ENCODE results near the gene CYREN.

CYREN gene

GRCh38 chr7:135205850-135206249 is 35.3 kb upstream of the CYREN start:
- H3K4me3 ChIP-seq (ENCODE audit: low read length), result no peak overlapping the region
- no peak for DNase-seq (ENCODE audit: low read depth)
- TF ChIP-seq CTCF (IDR thresholded peaks at IDR 0.05; ENCODE audit: insufficient read depth, low read depth, low read length, missing control alignments), result no peak

GRCh38 chr7:135204876-135205275 is 34.4 kb upstream of the CYREN start:
- TF ChIP-seq CTCF (IDR thresholded peaks at IDR 0.05; ENCODE audit: insufficient read depth, low read depth, low read length, missing control alignments), result no peak
- H3K4me3 ChIP-seq (ENCODE audit: low read length), result no peak overlapping the region
- peak; percentile 83 for DNase-seq (ENCODE audit: low read depth)

- H3K4me3 ChIP-seq (ENCODE audit: low read length), result no peak overlapping the region
- DNase-seq (ENCODE audit: low read depth), result no peak
- no peak for TF ChIP-seq CTCF (IDR thresholded peaks at IDR 0.05; ENCODE audit: insufficient read depth, low read depth, low read length, missing control alignments)
These were observed 33.8 kb upstream of the CYREN start for GRCh38 chr7:135204341-135204749.

GRCh38 chr7:135201350-135201749 is 30.8 kb upstream of the CYREN start:
- H3K4me3 ChIP-seq (ENCODE audit: low read length), result no peak overlapping the region
- TF ChIP-seq CTCF (IDR thresholded peaks at IDR 0.05; ENCODE audit: insufficient read depth, low read depth, low read length, missing control alignments), result no peak
- DNase-seq (ENCODE audit: low read depth), result no peak

GRCh38 chr7:135200821-135201331 is 30.4 kb upstream of the CYREN start:
- peak; percentile 39 for DNase-seq (ENCODE audit: low read depth)
- H3K4me3 ChIP-seq (ENCODE audit: low read length), result no peak overlapping the region
- no peak for TF ChIP-seq CTCF (IDR thresholded peaks at IDR 0.05; ENCODE audit: insufficient read depth, low read depth, low read length, missing control alignments)

- H3K4me3 ChIP-seq (ENCODE audit: low read length), result no peak overlapping the region
- no peak for DNase-seq (ENCODE audit: low read depth)
- TF ChIP-seq CTCF (IDR thresholded peaks at IDR 0.05; ENCODE audit: insufficient read depth, low read depth, low read length, missing control alignments), result no peak
These were observed 28.9 kb upstream of the CYREN start for GRCh38 chr7:135199439-135199838.

GRCh38 chr7:135197906-135198655 is 27.6 kb upstream of the CYREN start:
- no peak for DNase-seq (ENCODE audit: low read depth)
- H3K4me3 ChIP-seq (ENCODE audit: low read length), result no peak overlapping the region
- no peak for TF ChIP-seq CTCF (IDR thresholded peaks at IDR 0.05; ENCODE audit: insufficient read depth, low read depth, low read length, missing control alignments)
